HG02610 (cell line): Measurements from ENCODE around the gene NOP53.
"Not testable (repeated sequence)": the region's sequence is repeated elsewhere in the genome, so short reads cannot be mapped to it uniquely, and the experiment has no call there.

ENCODE experiments used
- ATAC-seq: cut with Tn5 transposase; IDR thresholded peaks from one replicate; pipeline ENCODE4 v1.9.1; 2021; ENCODE audit warnings: mild to moderate bottlenecking, moderate library complexity; ENCODE audit not compliant: unreplicated experiment

The NOP53 gene

GRCh38 chr19:47745010-47745901, at the start of gene NOP53:
Gene NOP53, plus strand, starts transcription at chr19:47745546. Its CDS starts 14 bp downstream, at chr19:47745560.
- ATAC-seq, result peak; percentile 60

- ATAC-seq, result no peak
Observed at GRCh38 chr19:47696635-47697034, 48.7 kb upstream of the NOP53 start.

- no peak for ATAC-seq
Observed at GRCh38 chr19:47697863-47698609, 47.3 kb upstream of the NOP53 start.

- no peak for ATAC-seq
Observed at GRCh38 chr19:47698631-47699359, 46.6 kb upstream of the NOP53 start.

GRCh38 chr19:47699360-47699917, 45.9 kb upstream of the NOP53 start:
- ATAC-seq, result no peak

- no peak for ATAC-seq
Observed at GRCh38 chr19:47700934-47701716, 44.2 kb upstream of the NOP53 start.

GRCh38 chr19:47701717-47702552, 43.4 kb upstream of the NOP53 start:
- ATAC-seq, result no peak

- no peak for ATAC-seq
Observed at GRCh38 chr19:47702671-47703070, 42.7 kb upstream of the NOP53 start.

- ATAC-seq, result no peak
Observed at GRCh38 chr19:47703301-47703700, 42.0 kb upstream of the NOP53 start.

- no peak for ATAC-seq
Observed at GRCh38 chr19:47704024-47704423, 41.3 kb upstream of the NOP53 start.

GRCh38 chr19:47704656-47705055, 40.7 kb upstream of the NOP53 start:
- no peak for ATAC-seq

- no peak for ATAC-seq
Observed at GRCh38 chr19:47707135-47707925, 38.0 kb upstream of the NOP53 start.

- ATAC-seq, result no peak
Observed at GRCh38 chr19:47711652-47712242, 33.6 kb upstream of the NOP53 start.

GRCh38 chr19:47713046-47714021, 32.0 kb upstream of the NOP53 start, which contains the start of gene EHD2:
Gene EHD2, plus strand, starts transcription at chr19:47713422. Its CDS starts 3,191 bp downstream, at chr19:47716613.
- ATAC-seq, result no peak

- no peak for ATAC-seq
Observed at GRCh38 chr19:47714339-47714738, 31.0 kb upstream of the NOP53 start.

- not testable (repeated sequence) for ATAC-seq
Observed at GRCh38 chr19:47714855-47715254, 30.5 kb upstream of the NOP53 start.
